GM19397 (cell line): Measurements from ENCODE around the gene HTR3C.
"Not testable (repeated sequence)": the region's sequence is repeated elsewhere in the genome, so short reads cannot be mapped to it uniquely, and the experiment has no call there.

ENCODE experiments used
- ATAC-seq: cut with Tn5 transposase; IDR thresholded peaks from one replicate; pipeline ENCODE4 v1.9.1; 2021; ENCODE audit warnings: mild to moderate bottlenecking, moderate library complexity; ENCODE audit not compliant: unreplicated experiment

HTR3C gene

GRCh38 chr3:184052767-184053166 lies at the start of gene HTR3C:
Gene HTR3C, plus strand, starts transcription at chr3:184053047. Its CDS starts 34 bp downstream, at chr3:184053081.
- ATAC-seq: no peak

- no peak for ATAC-seq
These were observed 49.5 kb upstream of the HTR3C start for GRCh38 chr3:184003187-184003967.

GRCh38 chr3:184004476-184004875 lies 48.4 kb upstream of the HTR3C start:
- ATAC-seq: no peak

GRCh38 chr3:184005941-184006507 lies 46.8 kb upstream of the HTR3C start:
- peak; percentile 85 for ATAC-seq

GRCh38 chr3:184007143-184007813 lies 45.6 kb upstream of the HTR3C start:
- ATAC-seq: not testable (repeated sequence)

GRCh38 chr3:184008161-184008560 lies 44.7 kb upstream of the HTR3C start:
- ATAC-seq: no peak

GRCh38 chr3:184011230-184011876 lies 41.5 kb upstream of the HTR3C start:
- ATAC-seq: no peak

GRCh38 chr3:184011937-184012889 lies 40.6 kb upstream of the HTR3C start:
- no peak for ATAC-seq

- no peak for ATAC-seq
These were observed 37.3 kb upstream of the HTR3C start for GRCh38 chr3:184015381-184016019.

GRCh38 chr3:184016169-184016570 lies 36.7 kb upstream of the HTR3C start:
- ATAC-seq: no peak

GRCh38 chr3:184016811-184017671 lies 35.8 kb upstream of the HTR3C start:
- peak; percentile 80 for ATAC-seq

- ATAC-seq: peak; percentile 98
These were observed 35.0 kb upstream of the HTR3C start, which contains the start of gene ABCC5 for GRCh38 chr3:184017672-184018423. Gene ABCC5, minus strand, starts transcription at chr3:184017884. Its CDS starts 3,492 bp downstream, at chr3:184014392.

GRCh38 chr3:184018424-184018973 lies 34.3 kb upstream of the HTR3C start:
- ATAC-seq: no peak

- no peak for ATAC-seq
These were observed 30.5 kb upstream of the HTR3C start for GRCh38 chr3:184022323-184022722.

- ATAC-seq: not testable (repeated sequence)
These were observed 27.6 kb upstream of the HTR3C start for GRCh38 chr3:184025256-184025655.

GRCh38 chr3:184028275-184028890 lies 24.5 kb upstream of the HTR3C start:
- not testable (repeated sequence) for ATAC-seq

- no peak for ATAC-seq
These were observed 23.4 kb upstream of the HTR3C start for GRCh38 chr3:184029443-184029842.
